Inferior parietal cortex (tissue), 1 donor: ENCODE results near the gene ADAM17.

Experiments
- DNase-seq: peaks from one replicate; pipeline ENCODE4 v3.0.0-alpha.2; 2016; ENCODE audit errors: extremely low spot score

The ADAM17 gene

DNA sequence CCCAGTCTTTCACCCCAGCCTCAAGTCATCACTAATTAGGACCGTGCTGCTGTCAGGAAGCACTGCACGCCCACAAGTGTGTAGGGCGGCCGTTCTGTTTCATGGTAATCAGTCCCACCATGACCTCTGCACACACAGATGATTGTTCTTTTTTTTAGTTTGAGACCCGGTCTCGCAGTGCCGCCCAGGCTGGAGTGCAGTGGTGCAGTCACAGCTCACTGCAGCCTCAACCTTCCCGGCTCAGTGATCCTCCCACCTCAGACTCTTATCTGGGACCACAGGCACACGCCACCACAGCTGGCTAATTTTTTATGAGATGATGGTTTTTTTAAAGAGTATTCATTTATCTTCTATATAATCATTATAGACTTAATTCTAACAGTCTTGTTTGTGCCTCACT is 83.1 kb downstream of the ADAM17 start:
- no peak for DNase-seq

DNA sequence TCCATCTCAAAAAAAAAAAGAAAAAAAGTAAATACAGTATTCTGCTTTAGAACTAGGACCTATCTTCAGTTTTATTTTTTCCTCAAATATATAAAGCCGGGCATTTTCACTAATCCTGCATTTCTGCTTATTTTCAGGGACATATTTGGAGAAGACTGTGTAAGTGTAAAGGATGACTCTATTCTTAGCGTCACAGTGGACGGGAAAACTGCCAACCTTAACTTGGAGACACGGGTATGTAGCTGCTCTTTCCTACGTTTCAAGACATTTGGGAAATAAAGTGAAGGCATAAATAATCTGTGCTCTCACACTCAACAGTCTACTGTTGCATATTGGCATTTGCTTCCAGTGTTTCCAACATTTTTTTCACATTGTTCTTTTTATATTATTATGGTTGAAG is 84.4 kb downstream of the ADAM17 start:
- DNase-seq: peak; percentile 71

DNA sequence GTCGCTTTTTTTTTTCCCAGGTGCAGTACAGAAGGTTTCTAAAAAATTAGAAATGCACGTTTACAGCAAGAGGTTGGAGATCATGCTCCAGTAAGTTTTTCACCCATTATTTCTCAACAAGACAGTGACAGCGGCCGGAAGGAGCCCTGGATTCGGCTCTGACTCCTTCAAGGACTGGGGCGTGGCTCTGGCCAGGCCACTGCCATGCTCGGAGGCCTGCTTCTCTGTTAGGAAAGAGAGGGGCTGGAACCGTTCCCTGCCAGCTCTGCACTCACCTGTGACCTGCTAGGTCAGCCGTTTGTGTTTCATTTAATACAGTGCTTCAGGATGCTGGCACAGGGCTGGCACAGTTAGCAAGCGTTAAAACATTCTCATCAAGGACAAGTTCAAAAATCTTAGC is 87.9 kb downstream of the ADAM17 start:
- no peak for DNase-seq

DNA sequence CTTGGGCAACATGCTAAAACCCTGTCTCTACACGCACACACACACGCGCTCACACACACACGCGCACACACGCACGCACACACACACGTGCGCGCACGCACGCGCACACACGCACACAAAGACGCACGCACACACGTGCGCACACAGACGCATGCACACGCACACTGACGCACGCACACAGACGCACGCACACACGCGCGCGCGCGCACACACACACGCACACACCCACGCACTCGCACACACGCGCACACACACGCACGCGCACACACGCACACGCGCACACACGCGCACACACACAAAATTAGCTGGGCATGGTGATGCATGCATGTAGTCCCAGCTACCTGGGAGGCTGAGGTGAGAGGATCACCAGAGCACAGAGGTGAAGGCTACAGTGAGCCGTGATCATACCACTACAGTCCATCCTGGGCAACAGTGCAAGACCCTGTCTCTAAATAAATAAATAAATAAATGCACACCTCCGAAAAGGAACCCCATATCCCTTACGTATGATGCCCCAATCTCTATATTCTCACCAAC is 89.4 kb downstream of the ADAM17 start:
- no peak for DNase-seq

DNA sequence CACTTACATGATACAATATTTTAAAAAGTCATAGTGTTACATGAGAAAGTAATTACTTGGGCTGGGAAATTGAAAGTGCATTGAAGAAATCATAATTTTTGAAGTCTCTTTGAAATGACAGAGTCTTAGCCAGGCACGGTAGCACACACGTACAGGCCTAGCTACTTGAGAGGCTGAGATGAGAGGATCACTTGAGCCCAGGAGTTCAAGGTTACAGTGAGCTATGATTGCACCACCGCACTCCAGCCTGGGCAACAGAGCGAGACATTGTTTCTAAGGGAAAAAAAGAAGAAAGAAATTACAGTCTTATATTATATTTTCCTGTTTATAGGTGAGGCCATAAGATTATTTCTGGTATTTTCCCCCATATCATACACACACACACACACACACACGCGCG is 90.5 kb downstream of the ADAM17 start:
- DNase-seq: no peak

DNA sequence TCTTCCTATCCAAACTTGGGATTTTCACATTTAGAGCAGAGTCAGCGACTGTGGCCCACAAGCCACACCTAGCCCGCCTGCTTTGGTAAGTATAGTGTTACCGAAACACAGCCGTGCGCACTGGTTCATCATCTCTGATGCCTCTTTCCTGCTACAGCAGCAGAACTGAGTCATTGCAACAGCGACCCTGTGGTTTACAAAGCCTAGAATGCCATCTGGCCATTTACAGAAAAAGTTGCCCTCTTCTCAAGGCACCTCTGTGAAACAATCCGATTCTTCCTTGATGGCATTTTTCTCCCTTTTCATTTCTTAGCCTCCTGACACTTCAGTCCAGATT is 92.0 kb downstream of the ADAM17 start:
- DNase-seq: no peak

DNA sequence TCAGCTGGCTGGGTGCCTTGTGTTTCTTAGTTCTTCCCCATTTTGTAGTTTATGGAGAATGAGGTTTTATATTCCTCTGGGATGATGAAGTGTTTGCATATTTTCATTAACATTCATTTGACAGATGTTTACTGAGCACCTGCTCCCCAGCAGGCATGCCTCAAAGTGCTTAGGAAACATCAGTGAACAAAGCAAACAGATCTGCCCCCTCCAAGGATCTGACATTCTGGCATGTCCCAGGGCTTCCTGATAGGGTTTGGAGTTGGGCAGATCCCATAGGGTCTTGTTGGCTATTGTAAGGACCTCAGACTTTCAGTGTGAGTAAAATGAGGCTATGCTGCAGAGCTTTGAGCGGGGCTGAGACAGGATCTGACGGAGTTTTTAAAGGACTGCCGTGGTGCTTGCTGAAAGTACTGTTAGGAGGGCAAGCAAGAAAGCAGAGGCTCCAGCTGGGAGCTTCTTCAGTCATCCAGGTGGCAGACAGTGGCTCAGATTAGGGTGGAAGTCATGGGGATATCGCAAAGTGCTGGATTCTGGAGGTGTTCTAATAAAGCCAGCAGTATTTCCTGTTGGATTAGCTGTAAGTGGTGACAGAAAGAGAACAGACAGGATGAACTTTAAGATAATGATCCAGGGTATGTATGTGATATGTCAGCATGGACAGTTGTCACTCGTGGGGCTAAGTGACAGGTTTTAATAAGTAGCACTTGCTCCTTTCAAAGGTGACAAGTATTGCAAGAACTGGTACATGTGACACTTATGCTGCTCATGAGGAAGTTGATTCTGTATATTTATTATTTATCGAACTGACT is 92.5 kb downstream of the ADAM17 start:
- no peak for DNase-seq

DNA sequence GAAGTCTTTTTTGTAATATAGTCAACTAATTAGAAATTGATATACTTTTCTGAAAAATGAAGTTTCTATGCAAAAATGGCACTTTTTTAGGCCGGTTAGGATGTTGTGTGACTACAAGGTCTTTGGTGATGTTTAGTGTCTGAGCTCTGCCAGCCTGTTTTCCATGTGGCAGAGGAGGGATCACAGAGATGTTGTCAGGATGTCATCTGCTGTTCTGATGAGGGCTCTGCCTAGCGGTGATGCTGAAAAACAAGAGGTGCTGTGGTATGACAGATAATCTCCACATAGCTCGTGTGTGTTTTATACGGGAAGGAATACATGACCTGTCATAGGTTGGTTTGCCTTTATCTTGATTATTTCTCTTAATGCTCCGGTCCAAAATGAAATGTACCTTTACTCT is 93.3 kb downstream of the ADAM17 start:
- DNase-seq: no peak

DNA sequence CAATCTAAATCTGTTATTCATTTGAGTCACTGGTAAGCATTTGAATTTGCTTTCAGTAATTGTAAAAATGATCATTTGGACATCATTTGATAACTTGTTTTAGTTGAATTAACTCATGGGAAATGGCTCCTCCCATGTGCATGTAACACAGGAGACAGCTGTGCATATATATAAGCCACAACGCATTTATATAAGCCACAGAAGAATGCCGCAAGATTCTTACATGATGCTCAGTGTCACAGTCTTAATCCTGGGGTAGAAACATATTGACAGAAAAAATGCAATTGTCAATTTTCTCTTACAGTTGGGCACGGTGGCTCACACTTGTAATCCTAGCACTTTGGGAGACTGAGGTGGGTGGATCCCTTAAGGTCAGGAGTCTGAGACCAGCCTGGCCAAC is 94.6 kb downstream of the ADAM17 start:
- DNase-seq: no peak

DNA sequence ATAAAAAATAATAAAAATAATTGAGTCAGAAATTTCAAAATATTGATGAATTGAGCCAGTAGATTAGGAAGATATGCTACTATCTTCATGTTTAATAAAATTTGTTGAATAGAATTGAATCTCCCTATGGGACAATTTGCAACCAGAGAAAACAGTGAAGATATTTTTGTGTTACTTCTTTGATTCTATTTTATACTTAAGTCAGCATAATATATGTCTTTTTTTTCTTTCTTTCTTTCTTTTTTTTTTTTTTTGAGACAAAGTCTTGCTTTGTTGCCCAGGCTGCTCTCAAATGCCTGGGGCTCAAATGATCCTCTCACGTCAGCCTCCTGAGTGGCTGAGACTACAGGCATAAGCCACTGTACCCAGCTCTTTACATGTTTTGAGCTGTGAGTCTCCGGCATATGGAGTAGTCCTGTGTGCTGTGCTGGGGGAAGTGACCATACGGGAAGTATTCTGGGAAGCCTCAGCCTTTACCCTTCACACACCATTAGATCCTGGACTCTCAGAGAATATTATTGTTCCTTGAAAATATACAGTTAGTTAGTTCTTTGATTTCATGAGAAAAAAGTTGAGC is 95.1 kb downstream of the ADAM17 start:
- no peak for DNase-seq

DNA sequence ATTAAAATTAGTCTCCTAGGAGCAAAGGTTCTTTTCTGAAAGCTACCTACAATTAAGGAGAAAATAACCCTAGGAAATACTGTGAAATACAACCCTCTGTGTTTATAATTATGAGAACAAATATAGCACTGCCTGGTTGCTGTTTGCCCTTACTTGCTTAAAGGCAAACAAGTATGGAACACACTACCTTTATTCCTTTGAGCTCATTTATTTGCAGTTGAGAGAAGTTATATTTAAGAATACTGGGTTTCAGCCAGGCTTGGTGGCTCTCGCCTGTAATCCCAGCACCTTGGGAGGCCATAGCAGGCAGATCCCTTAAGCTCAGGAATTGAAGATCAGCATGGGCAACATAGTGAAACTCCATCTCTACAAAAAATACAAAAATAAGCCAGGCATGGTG is 104.4 kb downstream of the ADAM17 start:
- DNase-seq: no peak

DNA sequence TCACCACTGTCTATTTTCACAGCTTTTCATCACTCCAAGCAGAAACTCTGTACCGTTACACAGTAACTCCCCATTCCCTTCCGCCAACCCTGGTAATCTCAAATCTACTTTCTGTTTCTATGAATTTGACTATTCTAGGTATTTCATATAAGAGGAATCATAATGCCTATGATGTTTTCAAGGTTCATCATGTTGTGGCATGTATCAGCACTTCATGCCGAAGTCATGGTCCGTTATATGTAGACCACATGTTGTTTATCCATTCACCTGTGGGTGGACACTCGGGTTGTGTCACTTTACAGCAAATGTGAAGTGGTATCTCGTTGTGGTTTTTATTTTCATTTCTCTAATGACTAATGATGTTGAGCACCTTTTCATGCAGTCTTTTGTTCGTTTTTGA is 110.5 kb downstream of the ADAM17 start:
- DNase-seq: no peak

DNA sequence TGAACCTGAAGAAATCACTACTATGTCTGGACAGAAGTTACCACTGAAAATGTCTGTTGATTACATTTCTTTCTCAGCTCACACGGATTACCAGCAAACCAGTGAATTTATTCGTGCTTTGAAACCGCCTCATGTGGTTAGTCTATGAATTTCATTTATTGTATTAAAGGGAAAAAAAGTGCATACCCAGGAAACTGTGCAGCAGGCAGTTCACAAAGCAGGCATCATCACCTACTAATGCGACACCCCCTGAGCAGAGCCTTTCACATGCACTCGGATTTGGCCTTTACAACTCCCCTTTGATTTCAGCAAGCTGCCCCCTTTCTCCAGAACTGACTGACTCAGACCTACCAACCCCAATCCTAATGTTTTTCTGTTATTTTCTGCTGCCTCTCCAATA is 112.1 kb downstream of the ADAM17 start:
- no peak for DNase-seq

DNA sequence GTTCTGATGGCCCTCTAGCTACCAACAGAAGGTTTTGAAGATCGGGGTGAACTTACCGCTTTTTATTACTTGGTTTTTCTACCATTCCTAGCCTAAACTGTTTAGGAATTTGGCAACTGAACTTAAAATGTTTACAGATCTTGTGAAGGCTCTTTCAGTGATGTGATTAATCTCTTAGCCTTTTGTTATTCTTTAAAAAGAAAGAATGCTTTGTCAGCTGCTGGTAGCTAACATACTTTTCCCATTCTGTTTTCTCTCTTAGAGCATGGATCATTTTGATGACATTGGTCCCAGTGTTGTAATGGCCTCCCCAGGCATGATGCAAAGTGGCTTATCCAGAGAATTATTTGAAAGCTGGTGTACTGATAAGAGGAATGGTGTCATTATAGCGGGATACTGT is 114.1 kb downstream of the ADAM17 start:
- DNase-seq: peak; percentile 7

DNA sequence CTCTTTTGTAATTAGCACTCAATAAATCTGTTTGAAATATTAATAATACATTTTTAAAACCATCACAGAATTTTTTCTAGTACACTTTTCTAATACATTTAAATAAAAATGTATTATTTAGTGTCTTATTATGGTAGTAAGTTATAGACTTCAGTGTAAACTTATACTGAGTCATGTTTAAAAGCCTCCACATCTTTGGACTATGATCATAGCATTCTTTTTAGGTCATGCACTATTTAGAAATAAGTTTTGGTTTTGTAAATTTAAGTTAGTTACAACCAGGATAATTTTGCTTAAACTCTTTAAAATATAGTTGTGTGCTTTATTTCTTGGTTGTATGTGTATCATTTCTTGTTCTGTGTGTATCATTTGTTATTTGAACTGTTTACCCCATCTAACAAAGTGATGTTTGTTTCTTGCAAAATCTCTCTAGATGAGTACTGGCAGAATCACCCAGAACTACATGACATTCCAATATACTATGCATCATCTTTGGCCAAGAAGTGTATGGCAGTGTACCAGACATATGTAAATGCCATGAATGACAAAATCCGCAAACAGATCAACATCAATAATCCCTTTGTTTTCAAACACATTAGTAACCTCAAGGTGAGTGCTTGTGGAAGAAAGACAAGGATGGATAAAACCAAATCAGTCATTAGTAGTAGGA is 115.4 kb downstream of the ADAM17 start:
- DNase-seq: peak; percentile 19

DNA sequence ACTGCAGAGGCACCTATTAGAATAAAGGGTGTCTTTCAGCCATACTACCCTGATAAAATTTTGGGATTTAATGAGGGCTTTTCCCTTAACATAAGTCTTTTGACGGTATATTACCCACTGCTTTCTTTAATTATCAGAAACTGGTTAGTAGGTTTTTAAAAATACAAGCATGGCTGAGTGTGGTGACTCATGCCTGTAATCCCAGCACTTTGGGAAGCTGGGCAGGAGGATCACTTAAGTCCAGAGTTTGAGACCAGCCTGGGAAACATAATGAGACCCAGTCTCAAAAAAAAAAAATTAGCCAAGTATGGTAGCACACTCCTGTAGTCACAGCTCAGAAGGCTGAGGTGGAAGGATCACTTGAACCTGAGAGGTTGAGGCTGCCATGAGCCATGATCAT is 116.1 kb downstream of the ADAM17 start:
- no peak for DNase-seq
